Measurements from ENCODE around the gene TMEM263.

TMEM263 gene

DNA sequence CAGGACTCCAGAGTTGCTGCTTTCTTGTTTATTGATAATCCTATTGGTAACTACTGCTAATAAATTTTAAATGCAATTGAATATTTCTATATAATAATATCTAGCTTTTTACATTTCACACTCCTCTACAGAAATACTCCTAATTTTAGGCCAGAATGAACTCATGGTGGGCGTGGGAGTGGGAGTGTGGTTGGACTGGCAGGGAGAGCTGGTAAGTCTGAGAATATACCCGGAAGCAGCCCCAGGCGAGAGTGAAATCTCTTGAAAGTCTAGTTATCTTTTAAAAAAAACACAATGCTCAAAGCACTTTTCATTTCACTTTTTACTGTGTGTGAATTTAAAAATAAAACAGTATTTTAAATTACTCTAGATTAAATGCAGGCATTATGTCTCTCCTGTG is 4.7 kb downstream of the TMEM263 start:
- TF ChIP-seq, protein P1, sequence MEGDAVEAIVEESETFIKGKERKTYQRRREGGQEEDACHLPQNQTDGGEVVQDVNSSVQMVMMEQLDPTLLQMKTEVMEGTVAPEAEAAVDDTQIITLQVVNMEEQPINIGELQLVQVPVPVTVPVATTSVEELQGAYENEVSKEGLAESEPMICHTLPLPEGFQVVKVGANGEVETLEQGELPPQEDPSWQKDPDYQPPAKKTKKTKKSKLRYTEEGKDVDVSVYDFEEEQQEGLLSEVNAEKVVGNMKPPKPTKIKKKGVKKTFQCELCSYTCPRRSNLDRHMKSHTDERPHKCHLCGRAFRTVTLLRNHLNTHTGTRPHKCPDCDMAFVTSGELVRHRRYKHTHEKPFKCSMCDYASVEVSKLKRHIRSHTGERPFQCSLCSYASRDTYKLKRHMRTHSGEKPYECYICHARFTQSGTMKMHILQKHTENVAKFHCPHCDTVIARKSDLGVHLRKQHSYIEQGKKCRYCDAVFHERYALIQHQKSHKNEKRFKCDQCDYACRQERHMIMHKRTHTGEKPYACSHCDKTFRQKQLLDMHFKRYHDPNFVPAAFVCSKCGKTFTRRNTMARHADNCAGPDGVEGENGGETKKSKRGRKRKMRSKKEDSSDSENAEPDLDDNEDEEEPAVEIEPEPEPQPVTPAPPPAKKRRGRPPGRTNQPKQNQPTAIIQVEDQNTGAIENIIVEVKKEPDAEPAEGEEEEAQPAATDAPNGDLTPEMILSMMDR (IDR thresholded peaks at IDR 0.05; ENCODE audit: insufficient read depth, low read depth, low read length, missing control alignments), result no peak
- H3K4me3 ChIP-seq (ENCODE audit: low read length), result no peak overlapping the region
- DNase-seq (ENCODE audit: low read depth), result no peak

DNA sequence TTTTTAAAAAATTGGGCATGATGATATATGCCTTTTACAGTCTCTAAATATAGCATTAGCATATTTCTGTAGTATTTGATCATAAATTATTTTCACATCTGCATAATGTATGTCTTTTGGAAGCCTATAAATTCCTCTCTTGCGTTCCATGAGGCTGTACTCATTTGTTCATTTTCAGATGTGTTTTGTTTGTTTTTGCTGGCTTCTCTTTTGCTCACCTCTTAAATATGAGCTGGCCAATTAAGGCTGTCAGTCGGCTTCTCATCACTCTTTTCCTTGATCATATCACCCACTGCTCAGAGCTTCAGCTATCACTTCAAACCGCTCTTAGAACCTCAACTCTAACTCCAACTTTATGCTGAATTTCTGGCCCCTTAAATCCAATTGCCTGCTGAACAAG is 6.6 kb downstream of the TMEM263 start:
- no peak overlapping the region for H3K4me3 ChIP-seq (ENCODE audit: low read length)
- DNase-seq (ENCODE audit: low read depth), result no peak
- TF ChIP-seq, protein P1 (IDR thresholded peaks at IDR 0.05; ENCODE audit: insufficient read depth, low read depth, low read length, missing control alignments), result no peak

DNA sequence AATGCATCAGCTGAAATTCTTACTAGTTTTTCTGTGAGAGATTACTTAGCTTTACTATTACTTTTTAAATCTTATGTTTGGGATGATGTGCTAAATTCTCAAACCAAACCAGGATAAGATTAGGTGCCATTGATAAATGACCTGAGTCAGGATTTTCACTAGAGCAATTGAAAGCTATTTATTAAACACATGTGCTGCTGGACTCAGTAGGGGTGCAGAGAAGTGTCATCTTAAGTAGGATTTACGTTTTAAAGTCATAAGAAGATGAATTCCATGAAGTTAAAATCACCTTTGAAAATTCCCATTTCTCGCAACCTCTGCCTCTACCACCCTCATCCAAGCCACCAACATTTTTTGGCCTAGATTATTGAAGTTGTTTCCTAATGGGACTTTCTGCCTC is 8.8 kb downstream of the TMEM263 start:
- no peak for DNase-seq (ENCODE audit: low read depth)
- TF ChIP-seq, protein P1 (IDR thresholded peaks at IDR 0.05; ENCODE audit: insufficient read depth, low read depth, low read length, missing control alignments), result no peak
- no peak overlapping the region for H3K4me3 ChIP-seq (ENCODE audit: low read length)

DNA sequence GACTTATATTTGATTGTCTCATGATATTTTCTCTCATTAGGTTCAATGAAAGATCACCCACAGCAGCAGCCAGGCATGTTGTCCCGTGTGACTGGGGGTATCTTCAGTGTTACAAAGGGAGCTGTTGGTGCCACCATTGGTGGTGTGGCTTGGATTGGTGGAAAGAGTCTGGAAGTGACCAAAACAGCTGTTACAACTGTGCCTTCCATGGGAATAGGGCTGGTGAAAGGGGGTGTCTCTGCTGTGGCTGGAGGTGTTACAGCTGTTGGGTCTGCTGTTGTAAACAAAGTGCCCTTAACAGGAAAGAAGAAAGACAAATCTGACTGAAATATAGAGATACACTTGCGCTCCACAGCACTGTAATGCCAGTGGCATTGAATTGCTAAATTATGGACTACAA is 15.4 kb downstream of the TMEM263 start:
- TF ChIP-seq, protein P1 (IDR thresholded peaks at IDR 0.05; ENCODE audit: insufficient read depth, low read depth, low read length, missing control alignments), result no peak
- no peak overlapping the region for H3K4me3 ChIP-seq (ENCODE audit: low read length)
- DNase-seq (ENCODE audit: low read depth), result no peak

DNA sequence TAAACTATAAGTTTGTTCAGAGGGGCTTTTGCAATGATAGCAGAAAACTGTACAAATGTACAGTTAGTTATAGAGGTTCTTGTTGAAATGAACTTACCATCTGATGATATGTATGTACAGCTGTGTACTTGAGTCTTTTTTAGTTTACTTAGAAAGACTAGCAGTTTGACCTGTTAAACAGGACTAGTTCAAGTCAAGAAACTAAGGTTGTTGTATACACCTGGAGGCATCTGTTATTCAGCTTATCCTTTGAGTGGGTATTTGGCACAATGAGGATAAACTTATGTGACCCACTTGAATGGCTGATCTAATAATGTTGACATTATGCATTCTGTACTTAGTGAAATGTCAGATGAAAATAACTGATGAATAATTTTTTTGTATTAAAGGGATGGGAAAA is 17.8 kb downstream of the TMEM263 start:
- TF ChIP-seq, protein P1 (IDR thresholded peaks at IDR 0.05; ENCODE audit: insufficient read depth, low read depth, low read length, missing control alignments), result no peak
- DNase-seq (ENCODE audit: low read depth), result no peak
- no peak overlapping the region for H3K4me3 ChIP-seq (ENCODE audit: low read length)

DNA sequence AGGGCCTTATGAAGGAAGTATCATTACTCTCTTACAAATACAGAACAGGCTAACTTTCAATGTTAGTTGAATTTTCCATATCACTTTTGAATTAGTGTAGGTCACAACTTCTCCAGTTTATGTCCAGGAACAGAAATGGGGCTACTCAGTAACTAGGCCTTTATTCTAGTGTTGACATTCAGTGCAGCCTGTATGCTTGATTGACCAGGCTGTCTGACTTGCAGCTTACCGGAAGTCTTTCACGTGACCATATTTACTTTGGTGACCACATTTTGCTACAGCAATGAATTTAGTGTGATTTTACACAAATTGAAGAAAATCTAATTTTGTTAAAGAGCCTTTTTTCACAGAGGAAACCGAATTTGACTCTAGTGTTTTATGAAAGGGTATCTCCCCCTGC is 18.8 kb downstream of the TMEM263 start:
- no peak for DNase-seq (ENCODE audit: low read depth)
- H3K4me3 ChIP-seq (ENCODE audit: low read length), result no peak overlapping the region
- TF ChIP-seq, protein P1 (IDR thresholded peaks at IDR 0.05; ENCODE audit: insufficient read depth, low read depth, low read length, missing control alignments), result no peak

DNA sequence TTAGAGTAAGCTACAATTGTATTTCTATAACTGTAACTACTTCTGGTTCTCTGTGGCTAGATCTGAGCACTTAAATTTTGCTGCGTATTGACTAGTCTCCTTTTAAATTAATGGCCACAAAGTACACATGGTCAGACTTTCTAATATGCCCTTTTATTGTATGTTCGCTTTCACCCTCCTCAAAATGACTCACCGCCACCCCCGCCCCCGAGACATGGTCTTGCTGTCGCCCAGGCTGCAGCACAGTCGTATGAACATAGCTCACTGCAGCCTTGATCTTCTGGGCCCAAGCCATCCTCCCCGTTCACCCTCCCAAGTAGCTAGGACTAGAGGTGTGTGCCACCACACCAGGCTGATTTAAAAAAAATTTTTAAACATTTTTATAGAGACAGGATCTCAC is 19.4 kb downstream of the TMEM263 start:
- DNase-seq (ENCODE audit: low read depth), result no peak
- TF ChIP-seq, protein P1 (IDR thresholded peaks at IDR 0.05; ENCODE audit: insufficient read depth, low read depth, low read length, missing control alignments), result no peak
- H3K4me3 ChIP-seq (ENCODE audit: low read length), result no peak overlapping the region
